Fibroblast of pulmonary artery (primary cell): ENCODE data around the gene CSTPP1.

Experiments used
- DNase-seq: peaks from one replicate; pipeline ENCODE4 v3.0.0-alpha.2; 2010; ENCODE audit warnings: low read depth
- H3K4me3 ChIP-seq: replicated peaks from 2 replicates; pipeline ENCODE4 v1.5.1; 2011; ENCODE audit warnings: low read depth, mild to moderate bottlenecking, control low read depth, low read length, moderate library complexity
- CTCF ChIP-seq: IDR thresholded peaks from 2 replicates; pipeline ENCODE4 v1.5.1; 2011; ENCODE audit warnings: mild to moderate bottlenecking, control low read depth, low read length, inconsistent platforms; ENCODE audit errors: missing control alignments

Gene CSTPP1

GRCh38 chr11:47047972-47048371, 111.4 kb downstream of the CSTPP1 start:
- TF ChIP-seq CTCF = no peak
- H3K4me3 ChIP-seq = no peak overlapping the region
- DNase-seq = no peak

DNA sequence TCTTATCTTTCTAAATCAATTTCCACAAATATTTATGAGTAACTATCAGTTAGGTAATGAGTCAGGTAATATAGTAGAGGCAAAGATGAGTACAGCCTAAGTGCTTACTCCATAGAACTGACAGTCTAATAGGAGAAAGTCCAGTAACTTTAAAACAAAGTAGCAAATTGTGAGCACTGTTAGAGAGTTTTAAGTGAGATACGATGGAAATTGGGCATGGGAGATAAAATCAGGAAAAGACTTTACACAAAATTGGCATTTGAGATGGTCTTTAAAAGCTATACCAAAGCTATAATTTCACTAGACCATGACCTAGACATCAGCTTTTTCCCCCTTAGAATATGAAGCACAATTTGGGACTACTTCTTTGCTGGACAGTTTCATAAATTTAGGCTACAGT, 113.7 kb downstream of the CSTPP1 start:
- TF ChIP-seq CTCF = no peak
- DNase-seq = no peak
- H3K4me3 ChIP-seq = no peak overlapping the region

GRCh38 chr11:47051217-47051616, 114.7 kb downstream of the CSTPP1 start:
- no peak overlapping the region for H3K4me3 ChIP-seq
- DNase-seq = peak; percentile 68
- TF ChIP-seq CTCF = no peak

- no peak for DNase-seq
- no peak overlapping the region for H3K4me3 ChIP-seq
- no peak for TF ChIP-seq CTCF
These were observed 115.6 kb downstream of the CSTPP1 start for GRCh38 chr11:47052165-47052564.

DNA sequence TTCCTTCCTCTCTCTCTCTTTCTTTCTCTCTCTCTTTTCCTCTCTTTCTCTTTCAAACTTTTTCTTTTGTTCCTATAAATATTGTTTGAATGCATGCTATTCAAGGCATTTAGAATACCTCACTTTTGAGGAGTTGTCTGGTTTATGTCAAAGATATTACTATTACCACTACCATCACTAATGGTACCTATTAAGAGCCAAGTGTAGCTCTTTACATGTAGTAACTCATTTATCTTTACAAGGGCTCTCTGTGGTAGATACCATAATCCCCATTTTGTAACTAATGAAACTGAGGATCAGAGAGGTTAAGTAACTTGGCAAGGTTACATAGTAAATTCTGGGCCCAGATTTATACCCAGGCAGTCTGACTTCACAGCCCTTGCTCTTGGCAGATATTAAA, 116.0 kb downstream of the CSTPP1 start:
- no peak for TF ChIP-seq CTCF
- DNase-seq = no peak

GRCh38 chr11:47055534-47055933, 119.0 kb downstream of the CSTPP1 start:
- no peak for TF ChIP-seq CTCF

More for the DNA sequence above, 116.0 kb downstream of the CSTPP1 start:
- no peak overlapping the region for H3K4me3 ChIP-seq

GRCh38 chr11:47056261-47056915, 119.8 kb downstream of the CSTPP1 start:
- peak; percentile 82 for DNase-seq

More at GRCh38 chr11:47055534-47055933, 119.0 kb downstream of the CSTPP1 start:
- DNase-seq = no peak
- no peak overlapping the region for H3K4me3 ChIP-seq

More at GRCh38 chr11:47056261-47056915, 119.8 kb downstream of the CSTPP1 start:
- no peak overlapping the region for H3K4me3 ChIP-seq
- no peak for TF ChIP-seq CTCF
